PC-9 (cell line): ENCODE results near the gene FAM180A. TPM values are rescaled to one million over a fixed set of nuclear protein-coding genes. Genes with fewer than 3 reads are reported as not detected.

Experiments used
- BruUV-seq: library from RNA; stranded (reverse); fragments of 400-500 nt; replicated peaks from 2 replicates; lab custom pipeline; 2021; lab: Mats Ljungman, UMichigan
- CTCF ChIA-PET: fragments of 300-600 bp; sonication (Branson Sonifier 250); formaldehyde crosslinking; loops from one replicate; lab custom pipeline; 2022; ENCODE audit warnings: antibody characterized with exemption; lab: Charles Lee
- POLR2A ChIA-PET: fragments of 300-600 bp; sonication (Branson Sonifier 250); formaldehyde crosslinking; loops from one replicate; lab custom pipeline; 2022; ENCODE audit warnings: antibody characterized with exemption; ENCODE audit not compliant: unreplicated experiment; lab: Charles Lee
- DNase-seq, 2 experiments: peaks; one replicate each; pipeline versions ENCODE4 v3.0.0 to v3.0.0-alpha.2; 2015 to 2022; ENCODE audit warnings: mixed read lengths in 1 of 2
- H2AFZ ChIP-seq: fragments of 200-600 bp; sonication (generic); 2 replicates; pipeline ENCODE4 v1.8.1; 2017; ENCODE audit warnings: antibody characterized with exemption
- H3F3A ChIP-seq: fragments of 200-600 bp; sonication (generic); 2 replicates; pipeline ENCODE4 v1.8.1; 2017; ENCODE audit warnings: antibody characterized with exemption, mild to moderate bottlenecking, low read depth; ENCODE audit not compliant: insufficient read depth
- H3K27ac ChIP-seq: fragments of 200-600 bp; sonication (generic); 2 replicates; pipeline ENCODE4 v1.6.1; 2016; ENCODE audit warnings: mixed run types
- H3K27me3 ChIP-seq: fragments of 200-600 bp; sonication (generic); 2 replicates; pipeline ENCODE4 v1.6.1; 2016; ENCODE audit warnings: low read depth, mixed run types; ENCODE audit not compliant: insufficient read depth
- H3K36me3 ChIP-seq: fragments of 200-600 bp; sonication (generic); 2 replicates; pipeline ENCODE4 v1.6.1; 2016; ENCODE audit warnings: low read depth, mixed run types
- H3K4me1 ChIP-seq: fragments of 200-600 bp; sonication (generic); replicated peaks from 2 replicates; pipeline ENCODE4 v1.6.1; 2016; ENCODE audit warnings: mixed run types; ENCODE audit not compliant: insufficient read depth
- H3K4me2 ChIP-seq: fragments of 200-600 bp; sonication (generic); 2 replicates; pipeline ENCODE4 v1.6.1; 2017; ENCODE audit warnings: mixed run types
- H3K4me3 ChIP-seq: fragments of 200-600 bp; sonication (generic); 2 replicates; pipeline ENCODE4 v1.6.1; 2016; ENCODE audit warnings: mixed run types
- H3K79me2 ChIP-seq: fragments of 200-600 bp; sonication (generic); 2 replicates; pipeline ENCODE4 v1.6.1; 2017; ENCODE audit warnings: low read depth, mixed run types
- H3K9me2 ChIP-seq: fragments of 200-600 bp; sonication (generic); 2 replicates; pipeline ENCODE4 v1.8.1; 2017; ENCODE audit warnings: mild to moderate bottlenecking; ENCODE audit not compliant: insufficient read depth
- H3K9me3 ChIP-seq: fragments of 200-600 bp; sonication (generic); 2 replicates; pipeline ENCODE4 v1.8.1; 2016; ENCODE audit warnings: low read depth; ENCODE audit not compliant: insufficient read depth
- H4K20me1 ChIP-seq: fragments of 200-600 bp; sonication (generic); 2 replicates; pipeline ENCODE4 v1.8.1; 2017; ENCODE audit not compliant: insufficient read depth
- CTCF ChIP-seq: fragments of 200-600 bp; sonication (generic); conservative IDR thresholded peaks from 2 replicates; pipeline ENCODE4 v1.6.1; 2017; ENCODE audit warnings: mixed run types, antibody characterized with exemption, mild to moderate bottlenecking, moderate library complexity
- EZH2 ChIP-seq: fragments of 200-600 bp; sonication (generic); IDR thresholded peaks from 2 replicates; pipeline ENCODE4 v1.8.0; 2017; ENCODE audit warnings: antibody characterized with exemption, low read depth
- intact Hi-C: fragments of 100-400 bp; cut with micrococcal nuclease; formaldehyde crosslinking; loops from one replicate; pipeline ENCODE4 v1.10.0; 2022; ENCODE audit not compliant: unreplicated experiment
- total RNA-seq: library from RNA; stranded (reverse); gene quantifications from 2 replicates; pipeline ENCODE4 v1.2.3, GENCODE V29; 2021

Gene FAM180A
- total RNA-seq, 1 experiment from 2014 or later, result not detected

DNA sequence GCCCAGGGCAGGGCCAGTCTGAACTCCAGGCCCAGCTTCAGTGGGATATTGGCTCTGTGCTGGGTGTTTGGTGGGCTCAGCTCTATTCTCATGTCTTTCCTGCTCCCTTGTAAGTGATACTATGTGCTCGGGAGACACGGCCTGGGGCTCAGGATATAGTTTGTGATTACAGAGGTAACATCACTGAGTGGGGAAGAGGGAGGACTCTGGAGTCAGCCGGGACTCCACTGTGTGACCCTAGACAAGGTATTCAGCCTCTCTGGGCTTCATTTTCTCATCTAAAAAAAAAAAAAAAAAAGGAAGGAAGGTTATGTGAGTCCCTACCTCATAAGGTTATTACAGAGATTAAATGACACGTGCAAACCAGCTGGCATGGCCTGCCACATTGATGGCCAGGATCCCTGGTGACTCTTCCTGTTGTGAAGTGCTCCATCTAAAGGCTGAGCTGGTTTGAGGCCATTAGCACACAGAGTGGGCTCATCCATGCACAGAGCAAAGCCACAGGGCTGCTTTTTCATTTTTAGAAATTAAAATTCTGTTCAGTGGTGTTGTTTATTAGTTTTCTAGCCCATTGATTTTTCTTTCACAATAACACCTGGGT lies 36.3 kb downstream of the FAM180A start:
- no peaks in the 10 kb centered on the region for H3K27me3 ChIP-seq
- no peaks in the 10 kb centered on the region for H3K36me3 ChIP-seq

GRCh38 chr7:135711139-135711469 lies 37.5 kb downstream of the FAM180A start:
- no TSS peak for BruUV-seq
- Histone ChIP-seq H3K4me2 (no peak overlapping the region), H3K9me3 (no peaks in the 10 kb centered on the region), H3K4me3 (no peak overlapping the region), H3K36me3 (no peaks in the 10 kb centered on the region), H2AFZ (no peak overlapping the region), H3K4me1 (peaks cover 51% of the 10 kb centered on the region), H3F3A (peaks cover 45% of the 10 kb centered on the region), H3K27ac (no peak overlapping the region), H3K79me2 (no peaks in the 10 kb centered on the region), H3K27me3 (no peaks in the 10 kb centered on the region), H4K20me1 (no peaks in the 10 kb centered on the region), H3K9me2 (no peaks in the 10 kb centered on the region)
- intact Hi-C loops, result loop anchor here (5.0 kb wide), 2 partner anchors 36 to 61 kb away; partner anchors contain the start of gene FAM180A
- DNase-seq, result no peak
- ChIA-PET POLR2A (interaction anchor here (0.5 kb wide), 1 partner anchor 45 kb away, joined by 3 read pairs; no protein-coding TSS in a partner anchor), CTCF (interaction anchor here (1.1 kb wide), 1 partner anchor 40 kb away, joined by 6 read pairs; no protein-coding TSS in a partner anchor)
- TF ChIP-seq CTCF, result no peak; the same call in 1 of the 2 replicates
- TF ChIP-seq EZH2, result no peak

More for the DNA sequence above, 36.3 kb downstream of the FAM180A start:
- no peak for DNase-seq
- ChIA-PET POLR2A (no interaction called here), CTCF (interaction anchor here (0.5 to 0.6 kb wide), 2 partner anchors 54 to 455 kb away, joined by 5 to 6 read pairs; no protein-coding TSS in a partner anchor)
- Histone ChIP-seq H3K9me2 (no peaks in the 10 kb centered on the region), H3K9me3 (no peaks in the 10 kb centered on the region), H3K4me1 (peaks cover 51% of the 10 kb centered on the region), H3K27ac (no peak overlapping the region), H3K4me2 (no peak overlapping the region), H3K79me2 (no peaks in the 10 kb centered on the region), H4K20me1 (no peaks in the 10 kb centered on the region), H3F3A (peaks cover 44% of the 10 kb centered on the region), H2AFZ (no peak overlapping the region), H3K4me3 (no peak overlapping the region)
- TF ChIP-seq EZH2 (no peak), CTCF (no peak)
- intact Hi-C loops, result loop anchor here (5.0 kb wide), 2 partner anchors 35 to 60 kb away; partner anchors contain the start of gene FAM180A
- BruUV-seq, result no TSS peak

DNA sequence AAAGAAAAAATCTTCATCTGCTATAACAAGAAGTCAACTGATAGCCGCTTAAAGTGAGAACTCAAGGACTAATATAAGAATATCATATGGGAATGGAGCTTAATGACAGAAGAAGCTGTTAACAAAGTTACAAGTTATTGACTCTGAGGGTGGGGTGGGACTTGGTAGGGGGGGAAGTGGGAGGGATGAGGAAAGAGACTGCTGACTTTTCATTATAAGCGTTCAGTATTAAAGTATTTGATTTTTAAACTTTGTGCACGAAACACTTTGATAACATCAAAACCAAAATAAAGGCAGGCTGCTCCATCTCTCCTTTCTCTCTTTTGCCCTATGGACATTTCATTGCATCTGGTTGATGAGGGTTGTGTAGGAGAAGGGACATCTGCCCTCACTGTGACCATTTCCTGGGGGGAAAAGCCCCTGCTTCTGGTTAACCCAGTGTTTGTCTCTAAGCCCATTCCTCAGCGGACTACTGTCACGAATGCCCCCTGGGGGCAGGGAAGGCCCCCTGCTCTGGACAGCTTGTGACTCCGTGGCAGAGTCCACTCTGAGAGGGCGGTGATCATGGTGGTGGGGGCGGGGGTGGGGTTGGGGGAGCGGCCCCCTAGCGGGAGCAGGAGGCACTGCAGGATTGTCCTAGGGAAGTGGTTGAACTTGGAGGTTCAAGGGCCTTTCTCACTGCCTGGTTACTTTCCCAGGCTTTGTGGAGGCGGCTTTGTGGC lies 38.0 kb downstream of the FAM180A start:
- Histone ChIP-seq H3K4me3 (no peak overlapping the region), H3K4me2 (no peak overlapping the region)
- no peak for DNase-seq

More for the DNA sequence above, 38.0 kb downstream of the FAM180A start:
- H2AFZ ChIP-seq, result no peak overlapping the region
- peaks cover 41% of the 10 kb centered on the region for H3F3A ChIP-seq
- H3K27me3 ChIP-seq, result no peaks in the 10 kb centered on the region
- TF ChIP-seq CTCF (peak; percentile 74), EZH2 (no peak)
- CTCF ChIA-PET, result interaction anchor here (0.7 to 1.1 kb wide), 4 partner anchors 34 to 264 kb away, joined by 3 to 6 read pairs (median 4); no protein-coding TSS in a partner anchor
- intact Hi-C loops, result loop anchor here (5.0 kb wide), 2 partner anchors 37 to 62 kb away; partner anchors contain the start of gene FAM180A
- H3K9me2 ChIP-seq, result no peaks in the 10 kb centered on the region
- H3K36me3 ChIP-seq, result no peaks in the 10 kb centered on the region
- H3K27ac ChIP-seq, result no peak overlapping the region
- no peaks in the 10 kb centered on the region for H3K9me3 ChIP-seq
- H4K20me1 ChIP-seq, result no peaks in the 10 kb centered on the region
- H3K4me1 ChIP-seq, result peaks cover 51% of the 10 kb centered on the region
- no TSS peak for BruUV-seq
- POLR2A ChIA-PET, result interaction anchor here (0.5 to 0.7 kb wide), 2 partner anchors 46 to 256 kb away, joined by 3 to 9 read pairs; no protein-coding TSS in a partner anchor
- H3K79me2 ChIP-seq, result no peaks in the 10 kb centered on the region
